ENCODE measurements around the gene OR8S1. TPM values are rescaled to one million over a fixed set of nuclear protein-coding genes. Genes with fewer than 3 reads are reported as not detected.

OR8S1 gene, protein sequence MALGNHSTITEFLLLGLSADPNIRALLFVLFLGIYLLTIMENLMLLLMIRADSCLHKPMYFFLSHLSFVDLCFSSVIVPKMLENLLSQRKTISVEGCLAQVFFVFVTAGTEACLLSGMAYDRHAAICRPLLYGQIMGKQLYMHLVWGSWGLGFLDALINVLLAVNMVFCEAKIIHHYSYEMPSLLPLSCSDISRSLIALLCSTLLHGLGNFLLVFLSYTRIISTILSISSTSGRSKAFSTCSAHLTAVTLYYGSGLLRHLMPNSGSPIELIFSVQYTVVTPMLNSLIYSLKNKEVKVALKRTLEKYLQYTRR
- total RNA-seq = not detected
- long read RNA-seq = 0 reads

DNA sequence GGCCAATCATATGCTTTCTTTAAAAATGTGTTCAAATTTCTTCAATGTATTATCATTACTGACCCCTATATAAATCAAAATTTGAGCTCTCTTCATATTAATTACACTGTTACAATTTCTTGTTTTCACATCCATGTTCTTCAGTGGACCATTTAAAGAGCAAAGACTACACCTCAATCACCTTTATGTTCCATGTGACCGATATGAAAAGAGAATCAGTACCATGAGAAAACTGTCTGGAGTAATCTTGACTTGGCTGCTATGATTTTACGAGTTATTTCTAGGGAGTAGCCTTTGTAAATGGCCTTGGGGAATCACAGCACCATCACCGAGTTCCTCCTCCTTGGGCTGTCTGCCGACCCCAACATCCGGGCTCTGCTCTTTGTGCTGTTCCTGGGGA lies at the start of gene OR8S1:
OR8S1 (plus strand) TSS at position 301 of the 400 bp plus-strand sequence; CDS start at position 301, 0 bp downstream.
- no peaks in the 10 kb centered on the region for H3K36me3 ChIP-seq
- H3K27me3 ChIP-seq (ENCODE audit: low read depth) = peaks cover 7% of the 10 kb centered on the region
- TF ChIP-seq, protein P1, sequence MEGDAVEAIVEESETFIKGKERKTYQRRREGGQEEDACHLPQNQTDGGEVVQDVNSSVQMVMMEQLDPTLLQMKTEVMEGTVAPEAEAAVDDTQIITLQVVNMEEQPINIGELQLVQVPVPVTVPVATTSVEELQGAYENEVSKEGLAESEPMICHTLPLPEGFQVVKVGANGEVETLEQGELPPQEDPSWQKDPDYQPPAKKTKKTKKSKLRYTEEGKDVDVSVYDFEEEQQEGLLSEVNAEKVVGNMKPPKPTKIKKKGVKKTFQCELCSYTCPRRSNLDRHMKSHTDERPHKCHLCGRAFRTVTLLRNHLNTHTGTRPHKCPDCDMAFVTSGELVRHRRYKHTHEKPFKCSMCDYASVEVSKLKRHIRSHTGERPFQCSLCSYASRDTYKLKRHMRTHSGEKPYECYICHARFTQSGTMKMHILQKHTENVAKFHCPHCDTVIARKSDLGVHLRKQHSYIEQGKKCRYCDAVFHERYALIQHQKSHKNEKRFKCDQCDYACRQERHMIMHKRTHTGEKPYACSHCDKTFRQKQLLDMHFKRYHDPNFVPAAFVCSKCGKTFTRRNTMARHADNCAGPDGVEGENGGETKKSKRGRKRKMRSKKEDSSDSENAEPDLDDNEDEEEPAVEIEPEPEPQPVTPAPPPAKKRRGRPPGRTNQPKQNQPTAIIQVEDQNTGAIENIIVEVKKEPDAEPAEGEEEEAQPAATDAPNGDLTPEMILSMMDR (IDR thresholded peaks at IDR 0.05; ENCODE audit: borderline replicate concordance) = no peak
- H3K4me1 ChIP-seq = no peaks in the 10 kb centered on the region
- intact Hi-C loops (cut with micrococcal nuclease) = no loop called here
- H3K4me3 ChIP-seq = no peak within 1 kb of the TSS
- no peak within 1 kb of the TSS for H3K27ac ChIP-seq (replicated peaks)
- DNase-seq = no peak
- no peaks in the 10 kb centered on the region for H3K9me3 ChIP-seq (replicated peaks)

DNA sequence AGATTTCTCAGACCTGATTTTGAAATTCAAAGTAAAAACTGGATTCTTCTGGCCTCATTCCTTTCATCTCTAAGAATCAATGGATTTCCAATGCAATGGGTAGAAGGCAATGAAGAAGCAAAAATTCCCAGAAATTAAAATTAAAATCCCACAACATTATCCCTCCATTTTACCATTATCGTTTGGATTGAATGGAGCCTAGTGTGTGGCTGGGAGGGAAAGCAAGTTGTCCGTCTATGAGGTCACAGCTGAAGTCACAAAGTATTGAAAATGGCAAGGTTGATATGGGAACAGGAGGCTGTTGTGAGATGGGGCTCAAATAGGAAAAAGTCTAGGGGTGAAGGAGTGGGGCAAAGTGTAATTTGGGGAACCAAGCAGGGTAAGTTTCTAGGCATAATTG lies 43.2 kb upstream of the OR8S1 start, which contains the start of gene C12orf54:
C12orf54 (plus strand) TSS at position 301 of the 400 bp plus-strand sequence. CDS start 799 bp downstream, outside the sequence.
- DNase-seq = no peak
- H3K4me1 ChIP-seq = no peaks in the 10 kb centered on the region
- TF ChIP-seq, protein P1 (IDR thresholded peaks at IDR 0.05; ENCODE audit: borderline replicate concordance) = no peak
- H3K27ac ChIP-seq (replicated peaks) = no peak within 1 kb of the TSS
- peaks cover 14% of the 10 kb centered on the region for H3K9me3 ChIP-seq (replicated peaks)
- H3K27me3 ChIP-seq (ENCODE audit: low read depth) = peaks cover 16% of the 10 kb centered on the region
- H3K36me3 ChIP-seq = no peaks in the 10 kb centered on the region
- H3K4me3 ChIP-seq = no peak within 1 kb of the TSS
- intact Hi-C loops (cut with micrococcal nuclease) = no loop called here

DNA sequence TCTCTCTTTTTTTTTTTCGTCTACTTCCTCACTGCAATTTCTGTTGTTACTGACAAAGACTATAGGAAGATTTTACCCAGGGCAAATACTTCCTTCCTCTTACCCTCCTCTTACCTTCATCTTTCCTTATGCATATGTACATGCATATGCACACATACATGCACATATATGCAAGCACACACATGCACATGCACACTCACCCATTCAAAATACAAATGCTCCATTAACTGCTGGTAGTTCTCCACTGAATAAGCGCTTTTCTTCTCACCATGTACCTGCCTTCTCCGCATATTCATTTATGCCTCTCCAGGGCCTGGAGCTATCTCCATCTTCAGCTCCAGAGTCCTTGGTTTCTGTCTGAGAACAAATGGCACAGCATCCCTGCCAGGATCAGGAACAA lies 42.5 kb upstream of the OR8S1 start:
- Histone ChIP-seq H3K9me3 (replicated peaks) (peaks cover 14% of the 10 kb centered on the region), H3K4me3 (no peak overlapping the region), H3K27ac (replicated peaks) (no peak overlapping the region), H3K4me1 (no peaks in the 10 kb centered on the region), H3K36me3 (no peaks in the 10 kb centered on the region), H3K27me3 (ENCODE audit: low read depth) (peaks cover 16% of the 10 kb centered on the region)
- intact Hi-C loops (cut with micrococcal nuclease) = no loop called here
- TF ChIP-seq, protein P1 (IDR thresholded peaks at IDR 0.05; ENCODE audit: borderline replicate concordance) = no peak
- DNase-seq = no peak

DNA sequence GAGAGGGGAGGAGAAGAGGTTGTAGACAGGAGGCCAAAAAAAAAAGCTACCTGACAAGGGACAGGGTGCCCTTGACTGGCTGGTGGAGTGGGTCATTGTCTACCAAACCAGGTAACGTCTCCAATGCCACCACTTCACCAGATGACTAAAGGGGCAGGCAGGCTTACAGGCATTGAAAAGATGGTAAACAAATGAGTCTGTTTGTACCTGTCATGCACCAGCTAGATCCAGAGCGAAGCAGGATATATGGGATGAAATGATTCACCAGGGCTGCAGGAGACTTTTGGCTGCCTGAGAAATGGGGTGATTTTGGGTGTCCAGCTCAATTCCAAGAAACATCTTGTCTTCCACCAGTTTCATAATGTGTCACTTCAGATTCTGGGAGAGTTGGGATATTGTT lies 39.2 kb upstream of the OR8S1 start:
- Histone ChIP-seq H3K9me3 (replicated peaks) (no peaks in the 10 kb centered on the region), H3K27ac (replicated peaks) (no peak overlapping the region), H3K4me3 (no peak overlapping the region), H3K27me3 (ENCODE audit: low read depth) (peaks cover 16% of the 10 kb centered on the region), H3K36me3 (no peaks in the 10 kb centered on the region), H3K4me1 (no peaks in the 10 kb centered on the region)
- no peak for DNase-seq
- TF ChIP-seq, protein P1 (IDR thresholded peaks at IDR 0.05; ENCODE audit: borderline replicate concordance) = no peak
- intact Hi-C loops (cut with micrococcal nuclease) = no loop called here

DNA sequence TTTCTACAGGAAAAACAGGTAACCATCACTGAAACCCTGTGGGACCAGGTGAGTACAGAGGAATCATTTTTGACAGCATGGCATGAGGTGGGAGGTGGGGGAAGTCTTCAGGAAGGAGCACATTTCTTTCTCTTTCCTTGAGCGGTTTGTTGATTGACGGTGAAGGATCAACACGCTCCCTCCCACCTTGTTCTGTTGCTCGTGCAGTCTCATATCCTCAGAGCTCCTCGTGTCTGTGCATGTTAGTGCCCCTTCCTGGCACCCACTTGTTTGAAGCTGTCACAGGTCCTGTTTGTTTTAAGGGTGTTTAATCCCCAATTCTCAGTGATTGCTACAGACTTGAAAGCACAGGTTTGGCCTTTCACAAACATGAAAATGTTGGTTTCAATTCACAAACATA lies 38.8 kb upstream of the OR8S1 start:
- Histone ChIP-seq H3K4me3 (no peak overlapping the region), H3K27me3 (ENCODE audit: low read depth) (peaks cover 16% of the 10 kb centered on the region), H3K36me3 (no peaks in the 10 kb centered on the region), H3K4me1 (no peaks in the 10 kb centered on the region), H3K27ac (replicated peaks) (no peak overlapping the region), H3K9me3 (replicated peaks) (no peaks in the 10 kb centered on the region)
- no peak for DNase-seq
- TF ChIP-seq, protein P1 (IDR thresholded peaks at IDR 0.05; ENCODE audit: borderline replicate concordance) = no peak
- intact Hi-C loops (cut with micrococcal nuclease) = no loop called here

Data from left ventricle myocardium inferior (tissue), 1 donor.